HepG2 (cell line): ENCODE data around the gene C14orf132. TPM values are rescaled to one million over a fixed set of nuclear protein-coding genes. Genes with fewer than 3 reads are reported as not detected.

Experiments
- FOXM1 ChIP-seq: sonication (generic); formaldehyde crosslinking; IDR thresholded peaks from 2 replicates; pipeline ENCODE4 v1.5.0; 2020; ENCODE audit warnings: missing genetic modification reagents
- SP1 ChIP-seq, 2 experiments: fragments of 450-650 bp in 1 of 2; sonication (generic) in 1 of 2; formaldehyde crosslinking in 1 of 2; IDR thresholded peaks; 2 replicates each; pipeline versions ENCODE4 v1.4.0 to v1.6.1; 2016 to 2020; ENCODE audit warnings: missing genetic modification reagents in 1 of 2
- ZNF510 ChIP-seq: sonication (generic); formaldehyde crosslinking; IDR thresholded peaks from 2 replicates; pipeline ENCODE4 v1.4.0; 2020; ENCODE audit warnings: low read depth, mild to moderate bottlenecking, missing genetic modification reagents
- ZSCAN21 ChIP-seq: sonication (generic); formaldehyde crosslinking; IDR thresholded peaks from 2 replicates; pipeline ENCODE4 v1.8.0; 2022; ENCODE audit warnings: mild to moderate bottlenecking, missing genetic modification reagents, moderate library complexity, borderline replicate concordance
- polyA plus RNA-seq, 8 experiments: library from polyadenylated mRNA; depleted of rRNA in 3 of 8; stranded (reverse) in 7 of 8; unstranded in 1 of 8; fragments of >200 nt; fragmentation: Illumina TruSeq in 4 of 8; extraction: Trizol in 4 of 8; gene quantifications; 2 replicates each; pipeline versions ENCODE4 v1.2.1 to v1.2.3, GENCODE V29; 2011 to 2016; ENCODE audit warnings: low read depth in 4 of 8, missing spikeins in 1 of 8, mixed read lengths in 1 of 8; ENCODE audit not compliant: insufficient read depth in 1 of 8
- total RNA-seq, 5 experiments: library from RNA; depleted of rRNA; stranded (reverse); fragments of >200 nt; fragmentation: Illumina TruSeq; extraction: Trizol; gene quantifications; 2 replicates each; pipeline ENCODE4 v1.2.3, GENCODE V29; 2016; ENCODE audit warnings: low read depth in 1 of 5
- TF ChIP-seq, protein P1 (sequence below): sonication (generic); formaldehyde crosslinking; IDR thresholded peaks from 2 replicates; pipeline ENCODE4 v1.5.1; 2020; ENCODE audit warnings: mild to moderate bottlenecking, moderate library complexity, missing genetic modification reagents
- TF ChIP-seq, protein P2 (sequence below): sonication (generic); formaldehyde crosslinking; IDR thresholded peaks from 2 replicates; pipeline ENCODE4 v1.5.0; 2020; ENCODE audit warnings: mild to moderate bottlenecking, missing genetic modification reagents, moderate library complexity
- TF ChIP-seq, protein P3 (sequence below): sonication (generic); formaldehyde crosslinking; IDR thresholded peaks from 2 replicates; pipeline ENCODE4 v1.9.0; 2022; ENCODE audit warnings: missing genetic modification reagents, mild to moderate bottlenecking, borderline replicate concordance
- TF ChIP-seq, protein P4 (sequence below): sonication (generic); formaldehyde crosslinking; IDR thresholded peaks from 2 replicates; pipeline ENCODE4 v1.4.0; 2020; ENCODE audit warnings: mild to moderate bottlenecking, missing genetic modification reagents
- TF ChIP-seq, protein P5 (sequence below), 2 experiments: sonication (generic) in 1 of 2; formaldehyde crosslinking in 1 of 2; IDR thresholded peaks; 2 replicates each; pipeline versions ENCODE4 v1.4.0 to v1.6.1; 2018 to 2020; ENCODE audit warnings: missing genetic modification reagents in 2 of 2, borderline replicate concordance in 1 of 2, low read depth in 1 of 2, mild to moderate bottlenecking in 1 of 2, missing biosample characterization in 1 of 2

Gene C14orf132
- total and polyA plus RNA-seq, 2 of the 13 experiments (the other 11 are each of a cell fraction or from before 2014, with no cell fraction given) = 0.13 to 0.15 TPM

DNA sequence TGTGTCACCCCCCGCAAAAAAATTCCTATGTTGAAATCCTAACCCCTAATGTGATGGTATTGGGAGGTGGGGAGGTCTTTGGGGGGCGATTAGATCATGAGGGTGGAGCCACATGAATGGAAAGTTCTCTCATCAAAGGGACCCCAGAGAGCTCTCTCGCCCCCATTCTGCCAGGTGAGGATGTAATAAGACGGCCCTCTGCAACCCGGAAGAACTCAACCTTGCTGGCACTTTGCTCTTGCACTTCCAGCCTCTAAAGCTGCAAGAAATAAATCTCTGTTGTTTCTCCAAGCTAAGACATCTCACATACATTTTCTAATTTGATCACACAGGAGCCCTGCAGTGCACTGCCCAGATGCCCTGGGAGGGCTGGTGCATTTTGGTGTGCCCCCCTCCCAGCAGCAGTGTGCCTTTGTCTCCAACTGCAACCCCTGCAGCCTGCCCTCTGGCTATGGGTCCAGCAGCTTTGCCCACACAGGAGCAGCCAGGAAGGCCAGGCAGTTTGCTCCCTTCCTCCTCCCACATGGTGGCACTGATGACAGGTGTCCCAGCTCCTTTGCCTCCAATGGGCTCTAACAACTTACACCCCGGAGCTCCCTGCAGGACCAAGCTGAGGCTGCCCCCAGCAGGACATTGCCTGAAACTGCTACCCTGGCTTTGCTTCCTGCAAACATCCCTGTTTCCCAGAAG lies 59.3 kb downstream of the C14orf132 start (continued):
- TF ChIP-seq, protein P1, sequence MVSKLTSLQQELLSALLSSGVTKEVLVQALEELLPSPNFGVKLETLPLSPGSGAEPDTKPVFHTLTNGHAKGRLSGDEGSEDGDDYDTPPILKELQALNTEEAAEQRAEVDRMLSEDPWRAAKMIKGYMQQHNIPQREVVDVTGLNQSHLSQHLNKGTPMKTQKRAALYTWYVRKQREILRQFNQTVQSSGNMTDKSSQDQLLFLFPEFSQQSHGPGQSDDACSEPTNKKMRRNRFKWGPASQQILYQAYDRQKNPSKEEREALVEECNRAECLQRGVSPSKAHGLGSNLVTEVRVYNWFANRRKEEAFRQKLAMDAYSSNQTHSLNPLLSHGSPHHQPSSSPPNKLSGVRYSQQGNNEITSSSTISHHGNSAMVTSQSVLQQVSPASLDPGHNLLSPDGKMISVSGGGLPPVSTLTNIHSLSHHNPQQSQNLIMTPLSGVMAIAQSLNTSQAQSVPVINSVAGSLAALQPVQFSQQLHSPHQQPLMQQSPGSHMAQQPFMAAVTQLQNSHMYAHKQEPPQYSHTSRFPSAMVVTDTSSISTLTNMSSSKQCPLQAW (CRISPR knock-in tag) = 0 out of 2 replicates have a peak, but pooled peaks have one; percentile 29
- TF ChIP-seq FOXM1 (CRISPR knock-in tag) (no peak), SP1 (IDR thresholded peaks at IDR 0.05) (no peak), SP1 (CRISPR knock-in tag; IDR thresholded peaks at IDR 0.05) (no peak), ZSCAN21 (CRISPR knock-in tag) (no peak), ZNF510 (CRISPR knock-in tag) (no peak)
- TF ChIP-seq, protein P2, sequence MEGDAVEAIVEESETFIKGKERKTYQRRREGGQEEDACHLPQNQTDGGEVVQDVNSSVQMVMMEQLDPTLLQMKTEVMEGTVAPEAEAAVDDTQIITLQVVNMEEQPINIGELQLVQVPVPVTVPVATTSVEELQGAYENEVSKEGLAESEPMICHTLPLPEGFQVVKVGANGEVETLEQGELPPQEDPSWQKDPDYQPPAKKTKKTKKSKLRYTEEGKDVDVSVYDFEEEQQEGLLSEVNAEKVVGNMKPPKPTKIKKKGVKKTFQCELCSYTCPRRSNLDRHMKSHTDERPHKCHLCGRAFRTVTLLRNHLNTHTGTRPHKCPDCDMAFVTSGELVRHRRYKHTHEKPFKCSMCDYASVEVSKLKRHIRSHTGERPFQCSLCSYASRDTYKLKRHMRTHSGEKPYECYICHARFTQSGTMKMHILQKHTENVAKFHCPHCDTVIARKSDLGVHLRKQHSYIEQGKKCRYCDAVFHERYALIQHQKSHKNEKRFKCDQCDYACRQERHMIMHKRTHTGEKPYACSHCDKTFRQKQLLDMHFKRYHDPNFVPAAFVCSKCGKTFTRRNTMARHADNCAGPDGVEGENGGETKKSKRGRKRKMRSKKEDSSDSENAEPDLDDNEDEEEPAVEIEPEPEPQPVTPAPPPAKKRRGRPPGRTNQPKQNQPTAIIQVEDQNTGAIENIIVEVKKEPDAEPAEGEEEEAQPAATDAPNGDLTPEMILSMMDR (CRISPR knock-in tag) = peak; percentile 79
- TF ChIP-seq, protein P3, sequence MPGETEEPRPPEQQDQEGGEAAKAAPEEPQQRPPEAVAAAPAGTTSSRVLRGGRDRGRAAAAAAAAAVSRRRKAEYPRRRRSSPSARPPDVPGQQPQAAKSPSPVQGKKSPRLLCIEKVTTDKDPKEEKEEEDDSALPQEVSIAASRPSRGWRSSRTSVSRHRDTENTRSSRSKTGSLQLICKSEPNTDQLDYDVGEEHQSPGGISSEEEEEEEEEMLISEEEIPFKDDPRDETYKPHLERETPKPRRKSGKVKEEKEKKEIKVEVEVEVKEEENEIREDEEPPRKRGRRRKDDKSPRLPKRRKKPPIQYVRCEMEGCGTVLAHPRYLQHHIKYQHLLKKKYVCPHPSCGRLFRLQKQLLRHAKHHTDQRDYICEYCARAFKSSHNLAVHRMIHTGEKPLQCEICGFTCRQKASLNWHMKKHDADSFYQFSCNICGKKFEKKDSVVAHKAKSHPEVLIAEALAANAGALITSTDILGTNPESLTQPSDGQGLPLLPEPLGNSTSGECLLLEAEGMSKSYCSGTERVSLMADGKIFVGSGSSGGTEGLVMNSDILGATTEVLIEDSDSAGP (CRISPR knock-in tag) = 0 out of 2 replicates have a peak, but pooled peaks have one; percentile 33
- TF ChIP-seq, protein P4, sequence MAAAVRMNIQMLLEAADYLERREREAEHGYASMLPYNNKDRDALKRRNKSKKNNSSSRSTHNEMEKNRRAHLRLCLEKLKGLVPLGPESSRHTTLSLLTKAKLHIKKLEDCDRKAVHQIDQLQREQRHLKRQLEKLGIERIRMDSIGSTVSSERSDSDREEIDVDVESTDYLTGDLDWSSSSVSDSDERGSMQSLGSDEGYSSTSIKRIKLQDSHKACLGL (CRISPR knock-in tag) = 0 out of 2 replicates have a peak, but pooled peaks have one; percentile 28
- TF ChIP-seq, protein P5, sequence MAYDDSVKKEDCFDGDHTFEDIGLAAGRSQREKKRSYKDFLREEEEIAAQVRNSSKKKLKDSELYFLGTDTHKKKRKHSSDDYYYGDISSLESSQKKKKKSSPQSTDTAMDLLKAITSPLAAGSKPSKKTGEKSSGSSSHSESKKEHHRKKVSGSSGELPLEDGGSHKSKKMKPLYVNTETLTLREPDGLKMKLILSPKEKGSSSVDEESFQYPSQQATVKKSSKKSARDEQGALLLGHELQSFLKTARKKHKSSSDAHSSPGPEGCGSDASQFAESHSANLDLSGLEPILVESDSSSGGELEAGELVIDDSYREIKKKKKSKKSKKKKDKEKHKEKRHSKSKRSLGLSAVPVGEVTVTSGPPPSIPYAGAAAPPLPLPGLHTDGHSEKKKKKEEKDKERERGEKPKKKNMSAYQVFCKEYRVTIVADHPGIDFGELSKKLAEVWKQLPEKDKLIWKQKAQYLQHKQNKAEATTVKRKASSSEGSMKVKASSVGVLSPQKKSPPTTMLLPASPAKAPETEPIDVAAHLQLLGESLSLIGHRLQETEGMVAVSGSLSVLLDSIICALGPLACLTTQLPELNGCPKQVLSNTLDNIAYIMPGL (CRISPR knock-in tag; IDR thresholded peaks at IDR 0.05; ENCODE audit: borderline replicate concordance in 1 of 2, low read depth in 1 of 2) = 0 out of 4 replicates have a peak, but pooled peaks of 1 of the 2 experiments have one; percentile 34
